Measurements from ENCODE around the gene SNRPA1.

DNA sequence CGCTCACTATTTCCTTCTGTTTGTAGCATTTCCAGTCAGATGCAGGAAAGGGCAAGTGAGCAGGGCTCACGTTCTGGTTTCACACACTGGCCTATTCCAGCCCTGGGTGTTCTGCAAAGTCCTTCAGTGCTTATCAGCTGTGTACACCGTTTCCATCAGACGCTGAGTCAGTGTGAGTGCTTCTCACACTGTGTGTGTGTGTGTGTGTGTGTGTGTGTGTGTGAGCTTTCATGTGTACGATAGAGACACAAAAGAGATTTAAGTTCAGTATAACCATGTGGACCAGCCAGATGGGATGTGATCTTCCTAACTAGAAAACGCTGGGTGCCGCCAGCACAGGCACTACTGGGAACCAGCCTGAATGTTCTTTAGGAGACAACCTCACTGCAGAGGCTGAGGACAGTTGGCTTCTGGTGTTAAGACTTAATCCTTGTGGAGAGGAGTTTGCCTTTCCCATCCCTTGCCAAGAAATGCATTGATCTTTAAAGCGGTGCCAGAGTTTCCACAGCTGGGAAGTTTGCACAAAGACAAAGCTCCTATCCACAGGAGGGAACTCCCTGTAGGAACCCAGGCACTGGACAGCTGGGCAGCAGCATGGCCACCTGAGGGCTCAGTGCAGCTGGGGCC lies 39.3 kb downstream of the SNRPA1 start:
- TF ChIP-seq, protein P1, sequence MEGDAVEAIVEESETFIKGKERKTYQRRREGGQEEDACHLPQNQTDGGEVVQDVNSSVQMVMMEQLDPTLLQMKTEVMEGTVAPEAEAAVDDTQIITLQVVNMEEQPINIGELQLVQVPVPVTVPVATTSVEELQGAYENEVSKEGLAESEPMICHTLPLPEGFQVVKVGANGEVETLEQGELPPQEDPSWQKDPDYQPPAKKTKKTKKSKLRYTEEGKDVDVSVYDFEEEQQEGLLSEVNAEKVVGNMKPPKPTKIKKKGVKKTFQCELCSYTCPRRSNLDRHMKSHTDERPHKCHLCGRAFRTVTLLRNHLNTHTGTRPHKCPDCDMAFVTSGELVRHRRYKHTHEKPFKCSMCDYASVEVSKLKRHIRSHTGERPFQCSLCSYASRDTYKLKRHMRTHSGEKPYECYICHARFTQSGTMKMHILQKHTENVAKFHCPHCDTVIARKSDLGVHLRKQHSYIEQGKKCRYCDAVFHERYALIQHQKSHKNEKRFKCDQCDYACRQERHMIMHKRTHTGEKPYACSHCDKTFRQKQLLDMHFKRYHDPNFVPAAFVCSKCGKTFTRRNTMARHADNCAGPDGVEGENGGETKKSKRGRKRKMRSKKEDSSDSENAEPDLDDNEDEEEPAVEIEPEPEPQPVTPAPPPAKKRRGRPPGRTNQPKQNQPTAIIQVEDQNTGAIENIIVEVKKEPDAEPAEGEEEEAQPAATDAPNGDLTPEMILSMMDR (IDR thresholded peaks at IDR 0.05; ENCODE audit: low read depth, low read length), result no peak
- TF ChIP-seq POLR2A (IDR thresholded peaks at IDR 0.05; ENCODE audit: extremely low read depth, insufficient read length) (no peak), MYC (IDR thresholded peaks at IDR 0.05; ENCODE audit: low read depth, low read length) (no peak)
